ENCODE results near the gene SQOR.
"Not testable (repeated sequence)": the region's sequence is repeated elsewhere in the genome, so short reads cannot be mapped to it uniquely, and the experiment has no call there.

SQOR gene

DNA sequence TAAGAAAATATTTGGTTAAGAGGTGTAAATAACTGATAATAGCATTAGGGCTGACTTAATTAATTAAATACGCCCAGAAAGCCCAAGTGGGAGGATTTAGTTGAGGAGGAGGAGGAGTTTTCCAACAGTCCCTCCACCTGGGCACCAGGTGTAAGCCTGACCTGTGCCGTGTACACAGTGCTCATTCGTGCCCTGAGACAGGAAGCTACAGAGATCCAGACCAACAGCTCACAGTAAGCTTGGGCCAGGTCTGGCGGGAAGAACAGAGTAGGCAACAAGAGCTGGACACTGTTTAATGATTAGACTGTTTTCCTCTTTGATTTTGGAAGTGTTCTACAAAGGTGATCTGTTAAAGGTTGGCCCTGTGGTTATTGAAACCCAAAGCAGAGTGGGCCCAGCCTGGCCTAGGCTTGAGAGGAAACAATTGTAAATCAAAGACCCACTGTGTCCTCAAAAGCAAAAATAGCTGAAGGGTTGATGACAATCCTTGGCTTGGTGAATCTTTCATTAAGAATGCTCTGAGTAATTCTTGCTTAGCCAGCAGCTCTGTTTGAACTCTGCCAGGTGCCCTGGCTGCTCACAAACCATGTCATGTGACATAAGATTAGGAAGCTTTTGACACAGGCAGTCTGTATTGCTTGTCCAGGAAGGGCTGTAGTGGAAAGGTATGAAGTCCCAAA is 13.8 kb downstream of the SQOR start:
- Histone ChIP-seq H3K36me3 (ENCODE audit: insufficient read depth) (no peaks in the 10 kb centered on the region), H3K4me2 (peak overlapping the region; percentile 44; the same call in 1 of the 2 replicates), H3K79me2 (ENCODE audit: insufficient read depth, low read depth) (peaks cover 32% of the 10 kb centered on the region; the same call in 1 of the 2 replicates), H3K27ac (peak overlapping the region; percentile 58), H3K4me1 (ENCODE audit: low read depth, poor library complexity, severe bottlenecking) (peaks cover 39% of the 10 kb centered on the region), H4K20me1 (ENCODE audit: insufficient read depth) (no peaks in the 10 kb centered on the region), H3K9ac (no peak overlapping the region), H3K27me3 (ENCODE audit: insufficient read depth, low read depth) (no peaks in the 10 kb centered on the region), H2AFZ (ENCODE audit: low read depth) (peak overlapping the region; percentile 20; the same call in 1 of the 2 replicates), H3K4me3 (IDR thresholded peaks at IDR 0.05; ENCODE audit: insufficient read depth, low read depth, low read length) (no peak overlapping the region)
- TF ChIP-seq, protein P1, sequence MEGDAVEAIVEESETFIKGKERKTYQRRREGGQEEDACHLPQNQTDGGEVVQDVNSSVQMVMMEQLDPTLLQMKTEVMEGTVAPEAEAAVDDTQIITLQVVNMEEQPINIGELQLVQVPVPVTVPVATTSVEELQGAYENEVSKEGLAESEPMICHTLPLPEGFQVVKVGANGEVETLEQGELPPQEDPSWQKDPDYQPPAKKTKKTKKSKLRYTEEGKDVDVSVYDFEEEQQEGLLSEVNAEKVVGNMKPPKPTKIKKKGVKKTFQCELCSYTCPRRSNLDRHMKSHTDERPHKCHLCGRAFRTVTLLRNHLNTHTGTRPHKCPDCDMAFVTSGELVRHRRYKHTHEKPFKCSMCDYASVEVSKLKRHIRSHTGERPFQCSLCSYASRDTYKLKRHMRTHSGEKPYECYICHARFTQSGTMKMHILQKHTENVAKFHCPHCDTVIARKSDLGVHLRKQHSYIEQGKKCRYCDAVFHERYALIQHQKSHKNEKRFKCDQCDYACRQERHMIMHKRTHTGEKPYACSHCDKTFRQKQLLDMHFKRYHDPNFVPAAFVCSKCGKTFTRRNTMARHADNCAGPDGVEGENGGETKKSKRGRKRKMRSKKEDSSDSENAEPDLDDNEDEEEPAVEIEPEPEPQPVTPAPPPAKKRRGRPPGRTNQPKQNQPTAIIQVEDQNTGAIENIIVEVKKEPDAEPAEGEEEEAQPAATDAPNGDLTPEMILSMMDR (conservative IDR thresholded peaks at IDR 0.05; ENCODE audit: low read depth, low read length) = no peak

DNA sequence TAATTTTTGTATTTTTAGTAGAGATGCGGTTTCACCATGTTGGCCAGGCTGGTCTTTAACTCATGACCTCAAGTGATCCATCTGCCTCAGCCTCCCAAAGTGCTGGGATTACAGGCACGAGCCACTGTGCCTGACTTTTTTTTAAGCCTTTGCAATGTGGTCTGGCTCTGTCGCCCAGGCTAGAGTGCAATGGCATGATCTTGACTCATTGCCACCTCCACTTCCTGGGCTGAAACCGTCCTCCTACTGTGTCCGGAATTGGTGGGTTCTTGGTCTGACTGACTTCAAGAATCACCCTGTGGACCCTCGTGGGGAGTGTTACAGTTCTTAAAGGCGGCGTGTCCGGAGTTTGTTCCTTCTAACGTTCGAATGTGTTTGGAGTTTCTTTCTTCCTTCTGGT is 15.2 kb downstream of the SQOR start:
- H2AFZ ChIP-seq (ENCODE audit: low read depth); H3K4me2 ChIP-seq; H4K20me1 ChIP-seq (ENCODE audit: insufficient read depth); H3K36me3 ChIP-seq (ENCODE audit: insufficient read depth); H3K4me3 ChIP-seq (IDR thresholded peaks at IDR 0.05; ENCODE audit: insufficient read depth, low read depth, low read length); H3K27ac ChIP-seq; H3K27me3 ChIP-seq (ENCODE audit: insufficient read depth, low read depth); H3K9ac ChIP-seq: not testable (repeated sequence)
- peaks cover 35% of the 10 kb centered on the region for H3K4me1 ChIP-seq (ENCODE audit: low read depth, poor library complexity, severe bottlenecking)
- H3K79me2 ChIP-seq (ENCODE audit: insufficient read depth, low read depth) = peaks cover 28% of the 10 kb centered on the region; the same call in 1 of the 2 replicates

DNA sequence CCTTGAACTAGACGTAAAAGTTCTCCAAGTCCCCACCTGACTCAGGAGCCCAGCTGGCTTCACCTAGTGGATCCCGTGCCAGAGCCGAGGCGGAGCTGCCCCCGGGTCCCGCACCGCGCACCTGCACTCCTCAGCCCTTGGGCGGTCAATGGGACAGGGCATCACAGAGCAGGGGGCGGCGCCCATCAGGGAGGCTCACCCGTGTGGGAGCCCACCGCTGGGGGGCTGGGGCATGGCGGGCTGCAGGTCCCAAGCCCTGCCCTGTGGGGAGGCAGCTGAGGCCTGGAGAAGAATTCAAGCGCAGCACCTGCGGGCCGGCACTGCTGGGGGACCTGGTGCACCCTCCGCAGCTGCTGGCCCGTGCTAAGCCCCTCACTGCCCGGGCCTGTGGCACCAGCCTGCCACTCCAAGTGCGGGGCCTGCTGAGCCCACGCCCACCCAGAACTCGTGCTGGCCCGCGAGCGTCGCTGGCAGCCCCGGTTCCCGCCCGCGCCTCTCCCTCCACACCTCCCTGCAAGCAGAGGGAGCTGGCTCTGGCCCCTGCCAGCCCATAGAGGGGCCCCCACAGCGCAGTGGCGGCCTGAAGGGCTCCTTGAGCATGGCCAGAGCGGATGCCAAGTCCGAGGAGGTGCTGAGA is 16.2 kb downstream of the SQOR start:
- H3K36me3 ChIP-seq (ENCODE audit: insufficient read depth) = no peaks in the 10 kb centered on the region
- H2AFZ ChIP-seq (ENCODE audit: low read depth) = no peak overlapping the region
- peaks cover 22% of the 10 kb centered on the region; the same call in 1 of the 2 replicates for H3K79me2 ChIP-seq (ENCODE audit: insufficient read depth, low read depth)
- no peaks in the 10 kb centered on the region for H3K27me3 ChIP-seq (ENCODE audit: insufficient read depth, low read depth)
- H3K9ac ChIP-seq = no peak overlapping the region
- H3K4me1 ChIP-seq (ENCODE audit: low read depth, poor library complexity, severe bottlenecking) = peaks cover 27% of the 10 kb centered on the region
- no peaks in the 10 kb centered on the region for H4K20me1 ChIP-seq (ENCODE audit: insufficient read depth)
- TF ChIP-seq, protein P1 (conservative IDR thresholded peaks at IDR 0.05; ENCODE audit: low read depth, low read length) = no peak
- no peak overlapping the region for H3K4me3 ChIP-seq (IDR thresholded peaks at IDR 0.05; ENCODE audit: insufficient read depth, low read depth, low read length)
- no peak overlapping the region for H3K4me2 ChIP-seq
- no peak overlapping the region for H3K27ac ChIP-seq

DNA sequence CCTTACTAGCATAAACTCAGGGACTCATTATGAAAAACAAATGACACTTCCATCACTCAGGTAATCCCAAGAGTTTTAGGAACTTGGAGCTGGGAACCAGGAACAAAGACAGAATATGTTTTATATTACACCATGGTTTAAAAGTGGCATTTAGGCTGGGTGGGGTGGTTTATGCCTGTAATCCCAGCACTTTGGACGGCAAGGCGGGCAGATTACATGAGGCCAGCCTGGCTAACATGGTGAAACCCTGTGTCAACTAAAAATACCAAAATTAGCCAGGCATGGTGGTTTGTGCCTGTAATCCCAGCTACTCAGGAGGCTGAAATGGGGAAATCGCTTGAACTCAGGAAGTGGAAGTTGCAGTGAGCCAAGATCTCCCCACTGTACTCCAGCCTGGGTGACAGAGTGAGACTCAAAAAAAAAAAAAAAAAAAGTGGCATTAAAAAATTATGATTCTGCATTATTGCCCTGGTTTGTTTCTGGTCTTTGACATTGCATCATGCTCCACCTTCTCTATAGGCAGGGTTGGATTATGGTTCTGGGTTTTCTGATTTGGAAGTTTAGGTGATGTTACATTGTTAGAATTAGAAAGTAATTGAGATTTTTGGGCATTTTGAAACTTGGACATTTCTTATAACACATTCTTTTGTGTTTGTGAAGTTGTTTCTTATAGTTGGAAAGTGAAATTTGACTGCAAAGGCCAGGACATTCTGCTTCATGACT is 19.0 kb downstream of the SQOR start:
- H3K9ac ChIP-seq = no peak overlapping the region
- peaks cover 14% of the 10 kb centered on the region for H3K4me1 ChIP-seq (ENCODE audit: low read depth, poor library complexity, severe bottlenecking)
- no peak overlapping the region for H3K4me3 ChIP-seq (IDR thresholded peaks at IDR 0.05; ENCODE audit: insufficient read depth, low read depth, low read length)
- no peak overlapping the region for H2AFZ ChIP-seq (ENCODE audit: low read depth)
- H3K36me3 ChIP-seq (ENCODE audit: insufficient read depth) = no peaks in the 10 kb centered on the region
- no peaks in the 10 kb centered on the region for H3K27me3 ChIP-seq (ENCODE audit: insufficient read depth, low read depth)
- H4K20me1 ChIP-seq (ENCODE audit: insufficient read depth) = no peaks in the 10 kb centered on the region
- TF ChIP-seq, protein P1 (conservative IDR thresholded peaks at IDR 0.05; ENCODE audit: low read depth, low read length) = no peak
- H3K79me2 ChIP-seq (ENCODE audit: insufficient read depth, low read depth) = no peaks in the 10 kb centered on the region; the same call in 1 of the 2 replicates
- no peak overlapping the region for H3K4me2 ChIP-seq
- no peak overlapping the region for H3K27ac ChIP-seq
